Germinal center (tissue), 1 donor: ENCODE measurements around the gene BOLA2B.
"Not testable (repeated sequence)": the region's sequence is repeated elsewhere in the genome, so short reads cannot be mapped to it uniquely, and the experiment has no call there.

Experiments
- DNase-seq: peaks from one replicate; pipeline ENCODE4 v3.0.0; 2012; ENCODE audit warnings: mixed read lengths, low spot score

BOLA2B gene

GRCh38 chr16:30193615-30194014 lies at the start of gene BOLA2B, which contains the start of gene SLX1A:
TSS of gene BOLA2B (minus strand) at chr16:30193666. CDS start at chr16:30193595, 71 bp downstream.
TSS of gene SLX1A (plus strand) at chr16:30193875. CDS start at chr16:30194085, 210 bp downstream.
- DNase-seq = not testable (repeated sequence)

GRCh38 chr16:30217082-30217481 lies 23.6 kb upstream of the BOLA2B start:
- DNase-seq = not testable (repeated sequence)

GRCh38 chr16:30211414-30211813 lies 17.9 kb upstream of the BOLA2B start:
- not testable (repeated sequence) for DNase-seq

- DNase-seq = not testable (repeated sequence)
These were observed 15.6 kb upstream of the BOLA2B start for GRCh38 chr16:30209032-30209431.

GRCh38 chr16:30207063-30207704 lies 13.7 kb upstream of the BOLA2B start:
- not testable (repeated sequence) for DNase-seq

- DNase-seq = not testable (repeated sequence)
These were observed 12.8 kb upstream of the BOLA2B start for GRCh38 chr16:30206252-30206651.

GRCh38 chr16:30205541-30206236 lies 12.2 kb upstream of the BOLA2B start:
- DNase-seq = not testable (repeated sequence)

GRCh38 chr16:30199608-30200343 lies 6.3 kb upstream of the BOLA2B start:
- DNase-seq = not testable (repeated sequence)

- not testable (repeated sequence) for DNase-seq
These were observed 5.6 kb upstream of the BOLA2B start, which contains the start of gene SULT1A3 for GRCh38 chr16:30199049-30199448. TSS of gene SULT1A3 (plus strand) at chr16:30199255. CDS start at chr16:30200729, 1,474 bp downstream.

- not testable (repeated sequence) for DNase-seq
These were observed 3.5 kb upstream of the BOLA2B start for GRCh38 chr16:30197001-30197400.

- DNase-seq = not testable (repeated sequence)
These were observed 883 bp upstream of the BOLA2B start for GRCh38 chr16:30194172-30194925.

- DNase-seq = not testable (repeated sequence)
These were observed 368 bp downstream of the BOLA2B start for GRCh38 chr16:30193098-30193497.

GRCh38 chr16:30191158-30191557 lies 2.3 kb downstream of the BOLA2B start:
- not testable (repeated sequence) for DNase-seq

GRCh38 chr16:30187971-30188561 lies 5.4 kb downstream of the BOLA2B start:
- DNase-seq = no peak

GRCh38 chr16:30187556-30187865 lies 6.0 kb downstream of the BOLA2B start:
- no peak for DNase-seq

- DNase-seq = peak; percentile 55
These were observed 6.5 kb downstream of the BOLA2B start for GRCh38 chr16:30186782-30187555.

GRCh38 chr16:30186444-30186781 lies 7.1 kb downstream of the BOLA2B start:
- DNase-seq = no peak

GRCh38 chr16:30185683-30186421 lies 7.6 kb downstream of the BOLA2B start:
- DNase-seq = peak; percentile 86

- DNase-seq = peak; percentile 48
These were observed 8.4 kb downstream of the BOLA2B start for GRCh38 chr16:30184891-30185682.
